Endothelial cell (in vitro differentiated cells): ENCODE data around the gene VEGFA. TPM values are rescaled to one million over a fixed set of nuclear protein-coding genes. Genes with fewer than 3 reads are reported as not detected.
A peak's percentile ranks its signal among the peaks of the same experiment; 100 is the strongest.

Experiments used
- DNase-seq: peaks from one replicate; pipeline ENCODE4 v3.0.0; 2021; ENCODE audit warnings: low spot score
- H3K27ac Mint-ChIP-seq: one replicate; pipeline ENCODE4 v1.8.0; 2021; ENCODE audit warnings: mixed read lengths, inconsistent platforms; ENCODE audit not compliant: unreplicated experiment
- H3K27me3 Mint-ChIP-seq: one replicate; pipeline ENCODE4 v1.8.0; 2021; ENCODE audit warnings: mild to moderate bottlenecking, moderate library complexity, mixed read lengths, inconsistent platforms; ENCODE audit not compliant: unreplicated experiment
- H3K36me3 Mint-ChIP-seq: one replicate; pipeline ENCODE4 v1.8.0; 2021; ENCODE audit warnings: mild to moderate bottlenecking, low read depth, mixed read lengths, inconsistent platforms; ENCODE audit not compliant: unreplicated experiment
- H3K4me1 Mint-ChIP-seq: one replicate; pipeline ENCODE4 v1.8.0; 2021; ENCODE audit warnings: mild to moderate bottlenecking, mixed read lengths, inconsistent platforms; ENCODE audit not compliant: unreplicated experiment
- H3K4me3 Mint-ChIP-seq: one replicate; pipeline ENCODE4 v1.8.0; 2021; ENCODE audit warnings: mild to moderate bottlenecking, mixed read lengths, inconsistent platforms; ENCODE audit not compliant: unreplicated experiment
- H3K9me3 Mint-ChIP-seq: one replicate; pipeline ENCODE4 v1.8.0; 2021; ENCODE audit warnings: mixed read lengths, inconsistent platforms; ENCODE audit not compliant: unreplicated experiment
- CTCF ChIP-seq: fragments of 200-600 bp; sonication (generic); IDR thresholded peaks from one replicate; pipeline ENCODE4 v1.5.0; 2021; ENCODE audit warnings: antibody characterized with exemption; ENCODE audit not compliant: unreplicated experiment
- total RNA-seq: library from RNA; stranded (reverse); fragmentation: NEBNext Ultra II Directional; extraction: Animal tissue kit (Norgen Biotek cat#: 25700); gene quantifications from one replicate; pipeline ENCODE4 v1.2.1, GENCODE V29; 2021; ENCODE audit not compliant: unreplicated experiment

Gene VEGFA
- total RNA-seq, 1 donor from 2014 or later = 3.5 TPM

GRCh38 chr6:43738877-43739641 lies 31.0 kb upstream of the VEGFA start:
- no peak for DNase-seq
- Mint-ChIP-seq H3K27me3 (peaks cover 6% of the 10 kb centered on the region), H3K9me3 (no peaks in the 10 kb centered on the region), H3K36me3 (peaks cover 3% of the 10 kb centered on the region), H3K4me1 (peaks cover 3% of the 10 kb centered on the region), H3K4me3 (no peak overlapping the region), H3K27ac (peak overlapping the region; percentile 4)
- TF ChIP-seq CTCF = no peak

GRCh38 chr6:43739642-43740091 lies 30.3 kb upstream of the VEGFA start:
- Mint-ChIP-seq H3K4me3 (no peak overlapping the region), H3K27me3 (peaks cover 7% of the 10 kb centered on the region), H3K27ac (peak overlapping the region; percentile 4), H3K4me1 (peaks cover 3% of the 10 kb centered on the region), H3K9me3 (no peaks in the 10 kb centered on the region), H3K36me3 (peaks cover 3% of the 10 kb centered on the region)
- no peak for TF ChIP-seq CTCF
- DNase-seq = no peak

GRCh38 chr6:43740321-43740960 lies 29.6 kb upstream of the VEGFA start:
- H3K4me3 Mint-ChIP-seq = no peak overlapping the region
- H3K4me1 Mint-ChIP-seq = peaks cover 3% of the 10 kb centered on the region
- H3K27me3 Mint-ChIP-seq = peaks cover 7% of the 10 kb centered on the region
- H3K27ac Mint-ChIP-seq = no peak overlapping the region
- H3K9me3 Mint-ChIP-seq = no peaks in the 10 kb centered on the region
- H3K36me3 Mint-ChIP-seq = peaks cover 3% of the 10 kb centered on the region
- TF ChIP-seq CTCF = no peak
- no peak for DNase-seq

GRCh38 chr6:43740961-43741764 lies 28.8 kb upstream of the VEGFA start:
- DNase-seq = no peak

More at GRCh38 chr6:43740961-43741764, 28.8 kb upstream of the VEGFA start:
- Mint-ChIP-seq H3K9me3 (no peaks in the 10 kb centered on the region), H3K27ac (no peak overlapping the region), H3K4me1 (peaks cover 6% of the 10 kb centered on the region), H3K36me3 (peaks cover 3% of the 10 kb centered on the region), H3K27me3 (peaks cover 7% of the 10 kb centered on the region), H3K4me3 (no peak overlapping the region)
- TF ChIP-seq CTCF = no peak
